SK-N-SH (cell line): Measurements from ENCODE around the gene FHOD3. TPM values are rescaled to one million over a fixed set of nuclear protein-coding genes. Genes with fewer than 3 reads are reported as not detected.

ENCODE experiments used
- CTCF ChIA-PET: fragments of 300-600, 350-600 bp; formaldehyde crosslinking; extraction: SDS; loops from one replicate; lab custom pipeline; 2021; lab: Yijun Ruan, JAX
- POLR2A ChIA-PET: fragments of 350-600 bp; sonication (Branson Sonifier 250); formaldehyde crosslinking; extraction: SDS; loops from one replicate; lab custom pipeline; 2020; ENCODE audit warnings: antibody characterized with exemption, inconsistent platforms; lab: Yijun Ruan, JAX
- DNase-seq: peaks from one replicate; pipeline ENCODE4 v3.0.0; 2012
- H2AFZ ChIP-seq: fragments of 200-600 bp; sonication (generic); 2 replicates; pipeline ENCODE4 v1.8.1; 2016; ENCODE audit warnings: antibody characterized with exemption, mild to moderate bottlenecking, low read depth
- H3F3A ChIP-seq: fragments of 200-600 bp; sonication (generic); replicated peaks from 2 replicates; pipeline ENCODE3; 2016; ENCODE audit warnings: antibody characterized with exemption, mild to moderate bottlenecking; ENCODE audit not compliant: insufficient read depth
- H3K27ac ChIP-seq, 2 experiments: fragments of 200-500 bp in 1 of 2; fragments of 200-600 bp in 1 of 2; sonication (Bioruptor generic) in 1 of 2; sonication (generic), shearing (Covaris generic) in 1 of 2; 2 replicates each; pipeline versions ENCODE4 v1.5.1 to v1.6.1; 2014 to 2016; ENCODE audit warnings: low read depth in 2 of 2, inconsistent platforms in 1 of 2, low read length in 1 of 2, mild to moderate bottlenecking in 1 of 2, mixed read lengths in 1 of 2
- H3K27me3 ChIP-seq: fragments of 200-600 bp; sonication (generic), shearing (Covaris generic); 2 replicates; pipeline ENCODE4 v1.6.1; 2016; ENCODE audit warnings: mixed run types; ENCODE audit not compliant: insufficient read depth
- H3K36me3 ChIP-seq, 2 experiments: fragments of 200-500 bp in 1 of 2; fragments of 200-600 bp in 1 of 2; sonication (Bioruptor generic) in 1 of 2; sonication (generic) in 1 of 2; replicated peaks in 1 of 2; 2 replicates each; pipeline versions ENCODE3 to v1.5.1; 2014 to 2016; ENCODE audit warnings: low read length in 1 of 2, mild to moderate bottlenecking in 1 of 2; ENCODE audit not compliant: insufficient read depth in 2 of 2, control insufficient read depth in 1 of 2
- H3K4me1 ChIP-seq, 2 experiments: fragments of 200-500 bp in 1 of 2; fragments of 200-600 bp in 1 of 2; sonication (Bioruptor generic) in 1 of 2; sonication (generic), shearing (Covaris generic) in 1 of 2; 2 replicates each; pipeline versions ENCODE4 v1.5.1 to v1.6.1; 2014 to 2016; ENCODE audit warnings: low read depth in 1 of 2, low read length in 1 of 2, mixed run types in 1 of 2; ENCODE audit not compliant: insufficient read depth in 2 of 2, control insufficient read depth in 1 of 2
- H3K4me2 ChIP-seq: fragments of 200-600 bp; sonication (generic), shearing (Covaris generic); 2 replicates; pipeline ENCODE4 v1.6.1; 2017; ENCODE audit warnings: mixed run types
- H3K4me3 ChIP-seq, 2 experiments: fragments of 200-500 bp in 1 of 2; fragments of 200-600 bp in 1 of 2; sonication (Bioruptor generic) in 1 of 2; sonication (generic), shearing (Covaris generic) in 1 of 2; 2 replicates each; pipeline versions ENCODE4 v1.5.1 to v1.8.1; 2014 to 2016; ENCODE audit warnings: low read depth in 2 of 2, inconsistent platforms in 1 of 2, low read length in 1 of 2, mild to moderate bottlenecking in 1 of 2, mixed read lengths in 1 of 2, moderate library complexity in 1 of 2
- H3K79me2 ChIP-seq: fragments of 200-600 bp; sonication (generic); 2 replicates; pipeline ENCODE4 v1.8.1; 2017; ENCODE audit warnings: mild to moderate bottlenecking; ENCODE audit not compliant: insufficient read depth
- H3K9ac ChIP-seq: fragments of 200-600 bp; sonication (generic); 2 replicates; pipeline ENCODE4 v1.6.1; 2017; ENCODE audit warnings: mixed run types
- H3K9me2 ChIP-seq: fragments of 200-600 bp; sonication (generic); 2 replicates; pipeline ENCODE4 v1.6.1; 2017; ENCODE audit warnings: mixed run types
- H3K9me3 ChIP-seq: fragments of 200-600 bp; sonication (generic); 2 replicates; pipeline ENCODE4 v1.6.1; 2017; ENCODE audit warnings: mixed run types, mild to moderate bottlenecking, moderate library complexity
- H4K20me1 ChIP-seq: fragments of 200-600 bp; sonication (generic); 2 replicates; pipeline ENCODE4 v1.6.1; 2017; ENCODE audit warnings: mild to moderate bottlenecking, mixed run types; ENCODE audit not compliant: insufficient read depth
- CHD2 ChIP-seq: fragments of 150-350 bp; IDR thresholded peaks from 2 replicates; pipeline ENCODE4 v1.6.1; 2018; ENCODE audit warnings: low read length; ENCODE audit not compliant: partially characterized antibody
- CTCF ChIP-seq: fragments of 200-600 bp; sonication (generic); IDR thresholded peaks from 2 replicates; pipeline ENCODE4 v1.6.1; 2017; ENCODE audit warnings: antibody characterized with exemption, mild to moderate bottlenecking, moderate library complexity
- EP300 ChIP-seq, 2 experiments: IDR thresholded peaks; 2 replicates each; pipeline versions ENCODE4 v1.4.0 to v1.6.1; 2012; ENCODE audit warnings: borderline replicate concordance in 1 of 2, low read depth in 1 of 2, low read length in 1 of 2
- FOSL2 ChIP-seq: IDR thresholded peaks from 2 replicates; pipeline ENCODE4 v1.4.0; 2012; ENCODE audit warnings: low read depth, mild to moderate bottlenecking, moderate library complexity, borderline replicate concordance
- GABPA ChIP-seq: IDR thresholded peaks from 2 replicates; pipeline ENCODE4 v1.4.0; 2012; ENCODE audit warnings: low read depth, mild to moderate bottlenecking
- JUND ChIP-seq: IDR thresholded peaks from 2 replicates; pipeline ENCODE4 v1.4.0; 2012
- MAX ChIP-seq: IDR thresholded peaks from 2 replicates; pipeline ENCODE4 v1.4.0; 2012; ENCODE audit warnings: low read depth
- MEF2A ChIP-seq: IDR thresholded peaks from 2 replicates; pipeline ENCODE4 v1.4.0; 2012; ENCODE audit warnings: low read depth, borderline replicate concordance
- PBX3 ChIP-seq: IDR thresholded peaks from 2 replicates; pipeline ENCODE4; 2012
- RAD21 ChIP-seq: IDR thresholded peaks from 2 replicates; pipeline ENCODE4 v1.6.1; 2012; ENCODE audit warnings: mild to moderate bottlenecking, low read length
- RCOR1 ChIP-seq: fragments of 150-350 bp; IDR thresholded peaks from 2 replicates; pipeline ENCODE4 v1.6.1; 2017; ENCODE audit warnings: antibody characterized with exemption, low read length
- REST ChIP-seq: IDR thresholded peaks from 2 replicates; pipeline ENCODE4 v1.6.1; 2012; ENCODE audit warnings: mild to moderate bottlenecking, low read depth, low read length, moderate library complexity
- RFX5 ChIP-seq: IDR thresholded peaks from 2 replicates; pipeline ENCODE4 v1.6.1; 2012; ENCODE audit warnings: mild to moderate bottlenecking, improper control_type of control experiment, low read length
- SMC3 ChIP-seq: IDR thresholded peaks from 2 replicates; pipeline ENCODE4 v1.6.1; 2012; ENCODE audit warnings: low read depth, low read length, improper control_type of control experiment
- TAF1 ChIP-seq: IDR thresholded peaks from 2 replicates; pipeline ENCODE4 v1.6.1; 2012; ENCODE audit warnings: low read depth, mild to moderate bottlenecking, low read length, moderate library complexity, borderline replicate concordance
- TCF12 ChIP-seq: IDR thresholded peaks from 2 replicates; pipeline ENCODE4 v1.4.0; 2012
- USF1 ChIP-seq: IDR thresholded peaks from 2 replicates; pipeline ENCODE4 v1.4.0; 2012; ENCODE audit warnings: low read depth, borderline replicate concordance
- WGBS: methylation state at CpG from one replicate; pipeline ENCODE4 v1.1.6; 2017; ENCODE audit warnings: low lambda C conversion rate; 5-methylcytosine and 5-hydroxymethylcytosine counted together
- polyA plus RNA-seq, 3 experiments: library from polyadenylated mRNA; depleted of rRNA; stranded (reverse); fragments of >200 nt; gene quantifications; 2 replicates each; pipeline ENCODE4 v1.2.3, GENCODE V29; 2012

The FHOD3 gene
- polyA plus RNA-seq, 1 of the 3 experiments (the other 2 are of a cell fraction) = 10.9 TPM

- no peaks in the 10 kb centered on the region for H3K9me3 ChIP-seq
- no peak for DNase-seq
- no peaks in the 10 kb centered on the region for H3K9me2 ChIP-seq
- peak overlapping the region in 1 of 2 experiments; percentile 94; a peak in 2 of 4 replicates for H3K27ac ChIP-seq
- H3K79me2 ChIP-seq = no peaks in the 10 kb centered on the region
- H2AFZ ChIP-seq = no peak overlapping the region
- CTCF ChIA-PET = interaction anchor here (1.4 to 1.7 kb wide), 4 partner anchors 11 to 46 kb away, joined by 3 to 5 read pairs (median 4); no protein-coding TSS in a partner anchor
- POLR2A ChIA-PET = no interaction called here
- H3K36me3 ChIP-seq = peaks cover 0 to 19% of the 10 kb centered on the region in 2 experiments
- no peak overlapping the region for H3K4me2 ChIP-seq
- 71% methylated on average over 1 of the region's 1 CpG for WGBS
- no peaks in the 10 kb centered on the region for H4K20me1 ChIP-seq
- H3K4me1 ChIP-seq = peaks cover 0 to 27% of the 10 kb centered on the region in 2 experiments; a peak in 2 of 4 replicates
- no peak overlapping the region for H3K4me3 ChIP-seq
- H3F3A ChIP-seq = no peaks in the 10 kb centered on the region
- no peaks in the 10 kb centered on the region for H3K27me3 ChIP-seq
- TF ChIP-seq MEF2A = no peak
- no peak for TF ChIP-seq REST
- TF ChIP-seq RCOR1 = no peak
- TF ChIP-seq SMC3 = no peak
- TF ChIP-seq USF1 = no peak
- no peak for TF ChIP-seq RAD21
- no peak for TF ChIP-seq PBX3
- TF ChIP-seq EP300 (IDR thresholded peaks at IDR 0.05; ENCODE audit: borderline replicate concordance in 1 of 2, low read depth in 1 of 2, low read length in 1 of 2) = no peak
- no peak for TF ChIP-seq MAX
- TF ChIP-seq RFX5 = no peak
- no peak for TF ChIP-seq GABPA
- no peak for TF ChIP-seq FOSL2
- no peak for TF ChIP-seq TAF1
- no peak for TF ChIP-seq CHD2
- no peak; the same call in 1 of the 2 replicates for TF ChIP-seq CTCF
- TF ChIP-seq JUND = no peak
- TF ChIP-seq TCF12 = no peak
- TF ChIP-seq, all 33 proteins: peak for 0
- H3K9ac ChIP-seq = no peak overlapping the region
Observed at GRCh38 chr18:36733150-36733549, 435.6 kb downstream of the FHOD3 start.
